Chondrocyte (in vitro differentiated cells): ENCODE measurements around the gene CXCL6. TPM values are rescaled to one million over a fixed set of nuclear protein-coding genes. Genes with fewer than 3 reads are reported as not detected.

ENCODE experiments used
- DNase-seq: peaks from one replicate; pipeline ENCODE4 v3.0.0; 2021; ENCODE audit warnings: mixed read lengths, low spot score
- H3K27ac Mint-ChIP-seq: one replicate; pipeline ENCODE4 v1.8.0; 2021; ENCODE audit warnings: mild to moderate bottlenecking, moderate library complexity, mixed read lengths; ENCODE audit not compliant: unreplicated experiment
- H3K27me3 Mint-ChIP-seq: 2 replicates; pipeline ENCODE4 v1.8.0; 2021; ENCODE audit warnings: low read depth, mixed read lengths
- H3K36me3 Mint-ChIP-seq: 2 replicates; pipeline ENCODE4 v1.8.0; 2021; ENCODE audit warnings: low read depth, mixed read lengths
- H3K4me1 Mint-ChIP-seq: 2 replicates; pipeline ENCODE4 v1.8.0; 2021; ENCODE audit warnings: low read depth, mild to moderate bottlenecking, mixed read lengths
- H3K4me3 Mint-ChIP-seq: one replicate; pipeline ENCODE4 v1.8.0; 2021; ENCODE audit warnings: mild to moderate bottlenecking, moderate library complexity, mixed read lengths; ENCODE audit not compliant: unreplicated experiment
- H3K9me3 Mint-ChIP-seq: 2 replicates; pipeline ENCODE4 v1.8.0; 2021; ENCODE audit warnings: low read depth, mixed read lengths
- total RNA-seq: library from RNA; stranded (reverse); gene quantifications from 3 replicates; pipeline ENCODE4 v1.2.1, GENCODE V29; 2021
- TF ChIP-seq, protein P1 (sequence below): fragments of 200-600 bp; sonication (generic); IDR thresholded peaks from 2 replicates; pipeline ENCODE4 v1.5.0; 2021; ENCODE audit warnings: antibody characterized with exemption, mild to moderate bottlenecking, moderate library complexity

The CXCL6 gene
- total RNA-seq, 1 donor from 2014 or later, result not detected

DNA sequence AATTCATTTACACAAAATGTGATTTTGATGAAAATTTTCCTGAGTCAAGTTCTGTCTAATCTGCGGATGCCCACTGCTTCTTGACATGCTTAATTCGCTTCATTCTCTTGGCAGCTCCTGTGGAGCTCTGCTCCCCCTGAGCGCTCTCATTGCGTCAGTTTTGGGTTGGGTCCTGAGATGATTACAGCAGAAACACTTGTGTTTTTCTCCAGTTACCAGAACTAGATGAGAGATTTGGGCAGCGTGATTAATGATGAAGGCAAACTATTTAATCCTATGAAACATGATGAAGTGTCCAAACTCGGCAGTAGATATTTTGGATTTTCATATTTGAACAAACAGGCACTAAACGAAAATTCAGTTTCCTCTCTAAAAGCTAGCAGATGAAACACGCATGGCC is 28.5 kb downstream of the CXCL6 start:
- H3K36me3 Mint-ChIP-seq, result no peaks in the 10 kb centered on the region
- peaks cover 40% of the 10 kb centered on the region for H3K27me3 Mint-ChIP-seq
- TF ChIP-seq, protein P1, sequence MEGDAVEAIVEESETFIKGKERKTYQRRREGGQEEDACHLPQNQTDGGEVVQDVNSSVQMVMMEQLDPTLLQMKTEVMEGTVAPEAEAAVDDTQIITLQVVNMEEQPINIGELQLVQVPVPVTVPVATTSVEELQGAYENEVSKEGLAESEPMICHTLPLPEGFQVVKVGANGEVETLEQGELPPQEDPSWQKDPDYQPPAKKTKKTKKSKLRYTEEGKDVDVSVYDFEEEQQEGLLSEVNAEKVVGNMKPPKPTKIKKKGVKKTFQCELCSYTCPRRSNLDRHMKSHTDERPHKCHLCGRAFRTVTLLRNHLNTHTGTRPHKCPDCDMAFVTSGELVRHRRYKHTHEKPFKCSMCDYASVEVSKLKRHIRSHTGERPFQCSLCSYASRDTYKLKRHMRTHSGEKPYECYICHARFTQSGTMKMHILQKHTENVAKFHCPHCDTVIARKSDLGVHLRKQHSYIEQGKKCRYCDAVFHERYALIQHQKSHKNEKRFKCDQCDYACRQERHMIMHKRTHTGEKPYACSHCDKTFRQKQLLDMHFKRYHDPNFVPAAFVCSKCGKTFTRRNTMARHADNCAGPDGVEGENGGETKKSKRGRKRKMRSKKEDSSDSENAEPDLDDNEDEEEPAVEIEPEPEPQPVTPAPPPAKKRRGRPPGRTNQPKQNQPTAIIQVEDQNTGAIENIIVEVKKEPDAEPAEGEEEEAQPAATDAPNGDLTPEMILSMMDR, result no peak
- no peak overlapping the region for H3K27ac Mint-ChIP-seq
- no peak for DNase-seq
- peaks cover 34% of the 10 kb centered on the region for H3K4me1 Mint-ChIP-seq
- H3K4me3 Mint-ChIP-seq, result no peak overlapping the region
- H3K9me3 Mint-ChIP-seq, result no peaks in the 10 kb centered on the region

DNA sequence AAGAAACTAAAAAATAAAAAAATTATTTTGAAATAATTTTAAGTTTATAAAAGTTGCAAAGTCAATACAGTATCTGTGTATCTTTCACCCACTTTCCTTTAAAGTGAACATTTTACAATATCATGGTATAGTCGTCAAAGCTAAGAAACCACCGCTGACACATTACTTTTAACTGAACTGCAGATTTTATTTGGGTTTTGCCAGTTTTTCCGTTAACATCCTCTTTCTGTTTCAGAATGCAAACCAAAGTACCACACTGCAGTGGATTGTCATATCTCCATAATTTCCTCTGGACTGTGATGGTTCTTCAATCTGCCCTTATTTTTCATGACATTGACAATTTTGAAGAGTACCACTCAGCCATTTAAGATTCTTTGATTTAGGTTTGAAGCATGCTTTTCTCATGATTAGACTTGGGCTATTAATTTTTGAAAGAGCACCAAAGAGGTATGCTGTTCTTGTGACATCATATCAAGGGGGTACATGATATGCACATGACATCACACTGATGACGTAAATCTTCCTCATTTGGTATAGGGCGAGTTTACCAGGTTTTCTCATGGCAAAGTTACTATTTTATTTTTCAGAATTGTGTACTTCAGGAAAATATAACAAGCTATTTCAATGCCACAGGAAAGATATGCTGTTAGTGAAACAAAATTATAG is 29.1 kb downstream of the CXCL6 start:
- TF ChIP-seq, protein P1, result no peak
- H3K36me3 Mint-ChIP-seq, result no peaks in the 10 kb centered on the region
- no peak overlapping the region for H3K4me3 Mint-ChIP-seq
- peaks cover 30% of the 10 kb centered on the region for H3K4me1 Mint-ChIP-seq
- H3K27me3 Mint-ChIP-seq, result peaks cover 41% of the 10 kb centered on the region
- H3K9me3 Mint-ChIP-seq, result no peaks in the 10 kb centered on the region
- no peak overlapping the region for H3K27ac Mint-ChIP-seq
- DNase-seq, result no peak

DNA sequence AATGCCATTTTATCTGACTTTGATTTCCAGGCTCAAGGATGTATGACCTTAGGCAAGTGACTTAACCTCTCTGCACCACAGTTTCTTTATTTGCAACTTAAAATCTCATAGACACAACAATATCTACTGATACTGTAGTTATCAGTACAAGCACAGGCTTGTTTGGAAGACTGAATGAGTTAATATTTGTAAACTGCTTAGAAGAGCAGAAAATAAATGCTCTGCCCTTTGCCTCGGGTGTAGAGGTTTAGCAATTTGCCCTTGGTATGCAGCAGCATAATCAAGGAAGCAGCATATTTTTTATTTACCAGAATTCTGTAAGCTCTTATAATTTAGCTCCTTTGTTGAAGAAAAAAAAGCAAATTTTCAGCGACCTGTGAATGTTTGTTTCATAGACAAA is 29.8 kb downstream of the CXCL6 start:
- peaks cover 30% of the 10 kb centered on the region for H3K4me1 Mint-ChIP-seq

DNA sequence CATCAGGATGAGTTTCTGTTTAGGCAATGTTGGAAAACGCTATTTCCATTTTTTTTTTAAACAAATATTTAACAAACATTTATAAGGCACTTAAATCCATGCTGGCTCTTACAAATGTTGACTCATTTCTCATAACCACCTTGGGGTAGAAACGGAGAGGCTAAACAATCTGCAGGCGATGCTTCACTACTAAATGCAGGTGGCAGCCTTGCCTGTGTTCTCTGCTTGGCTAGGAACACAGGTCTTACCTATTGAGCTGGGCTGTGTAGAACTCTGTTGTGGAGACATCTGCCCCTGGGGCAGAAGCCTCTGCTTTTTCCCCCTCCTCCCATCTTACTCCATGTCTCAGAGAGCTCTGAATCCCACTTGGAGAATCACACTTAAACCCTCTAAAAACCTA is 31.3 kb downstream of the CXCL6 start:
- TF ChIP-seq, protein P1, result no peak
- no peaks in the 10 kb centered on the region for H3K36me3 Mint-ChIP-seq
- DNase-seq, result no peak
- H3K27me3 Mint-ChIP-seq, result peaks cover 49% of the 10 kb centered on the region
- H3K27ac Mint-ChIP-seq, result no peak overlapping the region
- H3K4me3 Mint-ChIP-seq, result no peak overlapping the region
- H3K4me1 Mint-ChIP-seq, result peaks cover 19% of the 10 kb centered on the region
- H3K9me3 Mint-ChIP-seq, result no peaks in the 10 kb centered on the region

More for the DNA sequence above, 29.8 kb downstream of the CXCL6 start:
- no peaks in the 10 kb centered on the region for H3K36me3 Mint-ChIP-seq
- TF ChIP-seq, protein P1, result no peak
- H3K4me3 Mint-ChIP-seq, result no peak overlapping the region
- H3K27ac Mint-ChIP-seq, result no peak overlapping the region
- H3K27me3 Mint-ChIP-seq, result peaks cover 45% of the 10 kb centered on the region
- no peak for DNase-seq
- H3K9me3 Mint-ChIP-seq, result no peaks in the 10 kb centered on the region

DNA sequence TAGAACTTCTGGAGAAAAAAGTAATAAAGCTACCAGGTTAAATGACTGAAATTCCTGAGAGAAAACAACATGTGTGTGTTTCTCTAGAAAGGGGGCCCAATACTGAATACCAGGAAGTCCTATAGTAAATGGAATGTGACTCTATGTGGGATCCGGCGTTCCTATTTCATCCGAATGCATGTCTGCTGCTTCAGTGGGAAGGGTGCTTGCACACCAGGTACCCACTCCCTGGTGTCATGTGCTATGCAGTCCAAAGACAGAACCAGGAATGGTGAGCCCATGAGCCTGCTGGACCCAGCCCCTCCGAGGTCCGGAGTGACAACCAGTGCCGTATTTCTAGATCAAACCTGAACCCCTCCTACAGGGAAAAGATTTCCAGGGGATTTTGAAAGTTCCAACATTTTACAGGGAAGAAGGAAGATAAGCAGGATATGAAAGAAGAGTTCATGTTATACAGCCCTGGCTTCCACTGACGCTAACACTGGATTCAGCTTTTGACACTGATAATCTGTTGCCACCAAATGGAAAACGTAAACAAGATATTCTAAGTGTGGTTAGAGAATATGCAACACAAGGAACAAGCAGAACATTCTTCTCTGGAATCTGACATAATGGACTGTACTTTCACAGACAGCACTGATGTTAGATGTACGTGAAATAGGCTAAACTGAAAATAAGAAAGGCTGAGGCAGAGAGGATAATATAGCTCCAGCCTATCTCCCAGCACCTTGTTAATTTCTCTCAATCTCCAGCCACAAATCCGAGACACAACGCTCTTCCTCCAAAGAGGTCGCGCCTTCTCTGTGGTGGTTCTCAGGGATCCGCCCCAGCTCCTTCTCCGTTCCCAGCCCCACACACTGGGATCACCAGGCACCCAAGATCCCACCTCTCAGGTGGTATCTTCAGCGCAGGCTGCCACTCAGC is 32.0 kb downstream of the CXCL6 start:
- no peak for DNase-seq
- Mint-ChIP-seq H3K36me3 (no peaks in the 10 kb centered on the region), H3K27ac (no peak overlapping the region), H3K27me3 (peaks cover 49% of the 10 kb centered on the region), H3K4me3 (peak overlapping the region; percentile 79), H3K9me3 (no peaks in the 10 kb centered on the region), H3K4me1 (peaks cover 19% of the 10 kb centered on the region)
- TF ChIP-seq, protein P1, result no peak
